Erythroblast (primary cell): ENCODE measurements around the gene PKN1.

Experiments used
- GATA1 ChIP-seq: IDR thresholded peaks from 2 replicates; pipeline ENCODE4 v1.6.1; 2011; ENCODE audit warnings: low read depth, mild to moderate bottlenecking, control low read depth, low read length, moderate library complexity
- POLR2A ChIP-seq: IDR thresholded peaks from 2 replicates; pipeline ENCODE4 v1.6.1; 2011; ENCODE audit warnings: mild to moderate bottlenecking, low read length

DNA sequence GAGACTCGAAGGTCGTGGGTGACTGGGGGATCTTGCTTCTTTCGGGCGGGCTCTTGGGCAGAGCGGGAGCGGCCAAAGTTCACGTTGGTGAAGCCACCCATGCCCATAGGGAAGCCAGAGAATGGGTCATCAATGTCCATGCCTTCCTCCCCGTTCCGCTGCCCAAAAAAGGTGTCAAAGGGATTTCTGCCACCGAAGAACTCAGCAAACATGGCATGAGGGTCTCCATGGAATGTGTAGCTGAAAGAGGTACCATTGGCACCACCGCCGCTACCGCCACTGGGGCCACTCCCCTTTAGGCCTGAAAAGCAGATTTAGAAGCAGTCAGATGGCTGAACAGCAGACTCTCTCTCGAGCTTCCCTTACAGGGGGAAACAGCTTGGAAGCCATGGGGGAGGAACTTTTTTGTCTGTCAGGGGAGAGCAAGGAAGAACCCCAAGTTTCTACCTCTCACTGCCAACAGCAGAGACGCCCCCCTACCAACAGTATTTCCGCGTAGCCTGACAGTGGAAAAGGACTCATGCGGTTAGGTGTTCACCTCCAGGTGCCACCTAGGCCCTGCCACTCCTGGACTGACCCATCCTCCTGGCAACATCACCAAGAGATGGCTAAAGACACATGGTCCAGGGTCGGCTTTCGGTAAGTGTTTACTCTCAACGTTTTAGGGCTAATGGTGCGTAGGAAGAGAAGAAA, 83.8 kb downstream of the PKN1 start:
- TF ChIP-seq POLR2A, result no peak
- TF ChIP-seq GATA1, result no peak
